GM12873 (cell line): ENCODE data around the gene ERI3.

Experiments
- TF ChIP-seq, protein P1 (sequence below): IDR thresholded peaks from 2 replicates; pipeline ENCODE4 v1.5.1; 2012; ENCODE audit warnings: low read depth, mild to moderate bottlenecking, moderate library complexity, low read length, control low read depth; ENCODE audit not compliant: insufficient read depth; ENCODE audit errors: missing control alignments

The ERI3 gene

DNA sequence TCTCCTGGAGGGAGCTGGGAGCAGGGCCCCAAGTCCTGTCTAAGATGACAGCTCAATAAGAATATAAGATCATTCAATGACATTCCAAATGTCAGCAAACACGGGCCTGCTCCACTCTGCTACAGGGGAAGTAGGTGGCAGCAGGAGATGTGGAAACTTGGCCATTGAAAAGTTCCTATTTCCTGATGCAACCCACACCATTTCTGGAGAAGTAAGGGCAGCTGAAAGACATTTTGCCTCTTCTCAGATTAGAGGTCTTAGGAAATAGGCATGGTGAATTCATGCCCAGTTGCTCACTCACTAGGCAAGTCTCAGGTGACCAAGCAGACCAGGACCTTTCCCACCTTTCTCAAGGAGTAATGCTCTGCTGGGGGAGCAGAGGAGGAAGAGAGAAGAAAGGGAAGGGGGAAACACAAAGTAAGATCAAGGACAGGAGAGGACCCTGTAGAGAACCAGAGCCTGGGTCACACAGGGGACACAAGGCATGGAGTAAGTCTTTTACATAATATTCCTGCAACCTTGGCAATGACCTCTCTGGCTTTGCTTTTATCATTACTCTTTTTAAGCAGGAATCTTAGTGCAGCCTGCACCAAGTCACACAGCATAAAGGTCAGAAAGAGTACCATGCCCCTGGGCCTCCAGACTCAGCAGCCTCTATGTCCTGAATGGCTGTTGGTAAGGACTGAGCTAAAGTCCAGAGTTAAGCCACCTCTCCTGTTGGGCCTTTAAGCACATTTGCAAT, 72.9 kb downstream of the ERI3 start:
- TF ChIP-seq, protein P1, sequence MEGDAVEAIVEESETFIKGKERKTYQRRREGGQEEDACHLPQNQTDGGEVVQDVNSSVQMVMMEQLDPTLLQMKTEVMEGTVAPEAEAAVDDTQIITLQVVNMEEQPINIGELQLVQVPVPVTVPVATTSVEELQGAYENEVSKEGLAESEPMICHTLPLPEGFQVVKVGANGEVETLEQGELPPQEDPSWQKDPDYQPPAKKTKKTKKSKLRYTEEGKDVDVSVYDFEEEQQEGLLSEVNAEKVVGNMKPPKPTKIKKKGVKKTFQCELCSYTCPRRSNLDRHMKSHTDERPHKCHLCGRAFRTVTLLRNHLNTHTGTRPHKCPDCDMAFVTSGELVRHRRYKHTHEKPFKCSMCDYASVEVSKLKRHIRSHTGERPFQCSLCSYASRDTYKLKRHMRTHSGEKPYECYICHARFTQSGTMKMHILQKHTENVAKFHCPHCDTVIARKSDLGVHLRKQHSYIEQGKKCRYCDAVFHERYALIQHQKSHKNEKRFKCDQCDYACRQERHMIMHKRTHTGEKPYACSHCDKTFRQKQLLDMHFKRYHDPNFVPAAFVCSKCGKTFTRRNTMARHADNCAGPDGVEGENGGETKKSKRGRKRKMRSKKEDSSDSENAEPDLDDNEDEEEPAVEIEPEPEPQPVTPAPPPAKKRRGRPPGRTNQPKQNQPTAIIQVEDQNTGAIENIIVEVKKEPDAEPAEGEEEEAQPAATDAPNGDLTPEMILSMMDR = no peak

DNA sequence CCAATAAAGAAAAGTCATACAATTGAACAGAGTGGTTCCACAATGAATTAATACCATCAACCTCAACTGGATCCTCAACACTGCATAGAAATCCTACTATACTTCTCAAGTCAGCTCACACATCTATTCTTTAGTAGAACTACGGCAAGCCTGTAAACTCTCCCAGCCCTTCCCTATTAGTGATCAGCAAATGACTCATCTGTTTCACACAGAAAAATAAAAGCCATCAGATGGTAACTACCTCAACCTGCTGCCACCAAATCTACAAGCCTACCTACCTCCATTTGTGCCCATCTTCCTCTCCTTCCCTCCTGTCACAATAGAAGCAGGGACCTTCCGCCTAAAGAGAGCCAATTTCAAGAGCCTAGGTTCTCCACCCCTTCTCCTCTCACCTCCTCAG, 78.2 kb downstream of the ERI3 start:
- TF ChIP-seq, protein P1 = no peak

DNA sequence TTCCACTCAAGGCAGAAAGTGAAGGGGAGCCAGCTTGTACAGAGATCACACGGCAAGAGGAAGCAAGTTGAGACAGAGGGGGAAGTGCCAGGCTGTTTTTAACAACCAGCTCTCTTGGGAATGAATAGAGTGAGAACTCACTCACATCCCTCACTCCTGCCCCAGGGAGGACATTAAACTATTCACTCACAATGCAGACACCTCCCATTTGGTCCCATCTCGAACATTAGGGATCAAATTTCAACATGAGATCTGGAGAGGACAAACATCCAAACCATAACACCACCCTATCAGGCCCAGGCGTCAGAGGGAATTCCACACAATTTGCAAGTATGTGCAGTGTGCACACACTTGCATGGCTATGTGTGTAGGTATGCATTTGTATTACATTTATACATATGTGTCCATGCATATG, 79.1 kb downstream of the ERI3 start:
- TF ChIP-seq, protein P1 = no peak

DNA sequence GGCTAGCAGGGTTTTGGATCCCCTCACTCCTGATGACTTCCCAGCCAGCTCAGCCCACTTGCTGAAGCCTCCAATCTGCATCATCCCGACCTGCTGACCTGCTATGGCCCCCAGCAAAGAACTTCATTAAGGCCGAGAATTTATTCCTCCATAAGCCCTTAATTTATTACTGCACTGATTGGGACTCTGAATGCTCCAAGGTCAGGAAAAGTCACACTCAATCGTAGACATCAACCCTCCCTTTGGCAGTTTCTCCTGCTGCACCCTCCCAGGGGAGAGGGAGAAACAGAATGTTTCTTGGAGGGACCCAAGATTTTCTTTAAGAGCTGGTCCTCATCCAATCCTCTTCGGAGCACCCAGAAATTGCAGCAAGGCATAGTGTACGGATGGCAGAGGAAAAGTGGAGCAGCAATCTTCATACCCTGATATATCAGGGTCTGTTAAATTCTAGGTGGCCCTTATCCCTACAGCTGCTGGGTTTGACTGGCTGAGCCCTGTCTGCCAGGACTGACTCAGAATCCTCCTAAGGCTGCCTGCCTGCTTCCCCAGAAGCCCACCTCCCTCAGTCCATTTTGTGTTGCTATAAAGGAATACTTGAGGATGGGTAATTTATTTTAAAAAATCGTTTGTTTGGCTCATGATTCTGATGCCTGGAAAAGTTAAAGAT, 79.6 kb downstream of the ERI3 start:
- TF ChIP-seq, protein P1 = no peak

DNA sequence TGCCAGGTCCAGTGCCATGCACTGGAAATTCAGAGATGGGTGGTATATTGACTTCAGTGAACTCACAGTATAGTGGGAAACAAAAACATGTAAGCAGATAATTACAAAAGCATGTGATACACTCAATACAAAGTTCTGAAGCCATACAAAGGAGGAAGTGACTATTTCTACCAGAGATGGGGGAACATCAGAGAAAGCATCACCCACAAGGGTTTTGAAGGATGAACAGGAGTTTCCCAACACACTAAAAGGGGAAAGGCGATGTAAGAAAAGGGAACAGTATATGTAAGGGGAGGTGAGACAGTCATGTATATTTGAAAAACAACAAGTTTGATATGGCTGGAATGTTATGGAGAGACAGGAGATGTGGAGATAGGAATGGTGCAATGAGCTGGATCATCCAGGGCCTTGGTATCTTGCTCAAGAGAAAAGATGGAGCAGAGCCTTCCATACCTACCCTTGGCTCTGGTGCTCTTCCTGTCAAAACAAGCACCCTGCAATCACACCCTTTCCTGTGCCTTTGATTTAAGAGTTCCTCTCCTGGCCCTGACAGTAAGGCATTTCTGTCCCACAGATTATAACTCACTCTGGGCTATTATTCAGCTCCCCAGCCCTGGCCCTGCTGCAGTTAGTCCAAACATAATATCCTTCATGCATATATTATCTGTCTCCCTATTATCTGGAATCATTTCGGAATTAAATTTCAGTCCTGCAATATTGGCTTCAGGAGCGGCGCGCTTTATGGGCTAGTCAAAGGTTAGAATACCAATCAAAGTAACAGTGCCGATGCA, 81.3 kb downstream of the ERI3 start:
- TF ChIP-seq, protein P1 = no peak

DNA sequence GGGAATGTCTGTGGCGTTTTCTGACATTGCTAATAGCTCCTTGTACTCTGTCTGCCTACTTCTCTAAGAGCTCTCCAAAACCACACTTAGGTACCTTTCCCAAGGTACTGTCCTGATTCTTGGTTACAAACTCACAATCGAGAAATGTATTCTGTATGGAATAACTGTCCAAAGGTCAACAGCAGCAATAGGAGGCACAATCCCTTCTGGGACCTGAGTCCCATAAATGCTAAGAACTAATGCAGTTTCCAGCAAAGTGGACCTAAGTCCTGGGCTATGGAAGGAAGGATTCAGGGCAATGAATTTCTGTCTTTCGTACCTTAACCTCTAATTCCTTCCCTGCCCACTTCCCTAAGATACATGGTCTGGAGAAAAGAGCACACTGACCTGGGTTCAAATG, 82.1 kb downstream of the ERI3 start:
- TF ChIP-seq, protein P1 = no peak

DNA sequence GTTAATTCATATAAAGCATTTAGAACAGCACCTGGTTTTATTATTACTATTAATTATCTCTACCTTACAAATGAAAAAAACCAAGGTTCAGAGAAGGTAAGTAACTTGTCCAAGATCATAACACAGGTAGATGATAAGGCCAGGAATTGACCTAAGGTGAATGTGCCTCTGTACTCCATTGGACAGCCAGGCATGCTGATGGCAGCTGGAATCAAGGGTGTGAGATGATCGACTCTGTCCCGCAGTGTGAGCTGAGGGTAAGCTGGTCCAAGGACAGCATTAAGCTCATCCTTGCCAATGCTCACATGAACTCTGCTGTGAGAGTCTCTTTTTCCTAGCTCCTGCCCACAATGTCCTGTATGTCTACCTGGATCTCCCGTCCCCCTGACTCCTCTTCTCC, 83.4 kb downstream of the ERI3 start:
- TF ChIP-seq, protein P1 = no peak
